Mononuclear cell (primary cell): ENCODE measurements around the gene MORC4. TPM values are rescaled to one million over a fixed set of nuclear protein-coding genes. Genes with fewer than 3 reads are reported as not detected.

Source experiments
- H3K27me3 ChIP-seq: 2 replicates; pipeline ENCODE4 v1.6.0; 2011; ENCODE audit warnings: low read length, control low read depth; ENCODE audit not compliant: insufficient read depth
- H3K4me1 ChIP-seq: 2 replicates; pipeline ENCODE4 v1.5.1; 2011; ENCODE audit warnings: mild to moderate bottlenecking, low read length, control low read depth; ENCODE audit not compliant: insufficient read depth
- H3K4me3 ChIP-seq: 2 replicates; pipeline ENCODE4 v1.5.1; 2011; ENCODE audit warnings: mild to moderate bottlenecking, low read length, moderate library complexity
- H3K9me3 ChIP-seq: 2 replicates; pipeline ENCODE4 v1.5.1; 2011; ENCODE audit warnings: low read depth, mild to moderate bottlenecking, control low read depth, low read length
- total RNA-seq: library from RNA; depleted of rRNA; stranded (reverse); fragments of >200 nt; gene quantifications from one replicate; pipeline ENCODE4 v1.2.3, GENCODE V29; 2012

The MORC4 gene
- total RNA-seq, 1 donor = 11.5 TPM

DNA sequence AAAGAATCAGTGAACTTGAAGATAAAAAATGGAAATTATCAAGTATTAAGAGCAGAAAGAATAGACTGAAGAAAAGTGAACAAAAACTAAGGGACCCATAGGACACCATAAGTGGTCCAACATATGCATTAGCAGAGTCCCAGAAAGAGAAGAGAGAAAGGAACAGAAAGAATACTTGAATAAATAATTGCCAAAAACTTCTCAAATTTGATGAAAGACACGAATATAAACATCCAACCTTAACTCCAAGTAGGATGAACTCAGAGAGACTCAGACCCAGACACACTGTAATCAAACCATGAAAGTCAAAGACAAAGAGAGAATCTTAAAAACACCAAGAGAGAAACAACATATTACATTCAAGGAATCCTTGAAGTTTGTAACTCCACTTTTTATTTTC, 35.7 kb downstream of the MORC4 start:
- H3K9me3 ChIP-seq = no peaks in the 10 kb centered on the region
- no peaks in the 10 kb centered on the region for H3K4me1 ChIP-seq
- H3K27me3 ChIP-seq = no peaks in the 10 kb centered on the region
- H3K4me3 ChIP-seq = no peak overlapping the region

DNA sequence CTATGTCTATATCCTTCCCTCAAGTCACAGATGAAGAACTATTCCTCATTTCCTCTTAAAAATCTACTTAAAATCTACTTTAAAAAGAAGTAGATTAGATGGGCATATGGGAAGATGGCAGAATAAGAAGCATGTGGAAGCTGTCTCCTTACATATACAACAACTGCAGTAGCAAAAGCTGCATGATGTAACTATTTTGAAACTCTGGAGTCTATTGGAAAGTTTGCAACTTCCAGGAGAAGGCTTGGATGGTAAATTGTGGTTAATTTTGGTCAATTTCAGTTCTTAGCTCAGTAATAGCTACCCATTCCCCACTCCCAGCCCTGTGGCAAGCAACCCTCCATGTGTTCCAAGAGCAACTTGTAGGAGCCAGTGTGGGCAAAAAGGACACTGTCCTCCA, 36.9 kb downstream of the MORC4 start:
- H3K4me3 ChIP-seq = no peak overlapping the region
- H3K4me1 ChIP-seq = no peaks in the 10 kb centered on the region
- no peaks in the 10 kb centered on the region for H3K9me3 ChIP-seq
- H3K27me3 ChIP-seq = no peaks in the 10 kb centered on the region

DNA sequence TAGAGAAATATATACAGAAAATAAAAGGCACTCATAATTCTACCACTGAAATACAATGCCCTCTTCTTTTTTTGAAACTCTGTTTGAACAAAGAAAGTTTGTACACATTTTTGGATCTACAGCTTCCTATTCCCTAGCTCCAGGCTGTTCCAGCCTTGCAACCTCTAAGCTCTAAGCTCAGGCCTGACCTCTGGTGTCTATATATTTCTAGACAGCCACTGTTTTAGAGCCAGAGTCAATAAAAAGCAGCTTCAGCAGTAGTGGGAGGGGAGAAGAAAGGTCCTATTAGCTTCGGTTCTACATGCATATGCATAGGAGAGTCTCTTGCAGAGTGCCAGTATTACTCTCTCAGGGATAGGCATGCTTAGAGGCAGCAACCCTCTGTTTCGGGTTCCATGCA, 40.1 kb downstream of the MORC4 start:
- Histone ChIP-seq H3K9me3 (no peaks in the 10 kb centered on the region), H3K4me1 (no peaks in the 10 kb centered on the region), H3K4me3 (no peak overlapping the region), H3K27me3 (no peaks in the 10 kb centered on the region)

DNA sequence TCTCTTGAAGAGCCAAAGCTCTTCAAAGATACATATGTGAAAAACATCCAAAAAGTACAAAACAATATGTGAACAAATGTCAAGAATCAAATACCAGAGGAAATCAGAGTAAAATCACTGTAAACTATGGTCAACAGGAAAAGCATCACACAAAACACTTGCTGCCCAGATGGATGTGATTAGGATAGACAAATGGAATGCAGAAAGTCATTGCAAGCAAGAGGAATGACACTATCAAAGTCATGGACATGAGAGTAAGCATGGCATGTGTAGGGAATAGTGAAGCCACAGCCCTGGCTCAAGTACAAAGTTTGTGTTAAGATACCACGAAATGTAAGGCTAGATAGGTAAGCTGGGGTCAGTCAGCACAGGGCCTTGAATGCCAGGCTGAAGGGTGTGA, 42.2 kb downstream of the MORC4 start:
- no peaks in the 10 kb centered on the region for H3K9me3 ChIP-seq
- no peaks in the 10 kb centered on the region for H3K4me1 ChIP-seq
- H3K27me3 ChIP-seq = no peaks in the 10 kb centered on the region
- no peak overlapping the region for H3K4me3 ChIP-seq

DNA sequence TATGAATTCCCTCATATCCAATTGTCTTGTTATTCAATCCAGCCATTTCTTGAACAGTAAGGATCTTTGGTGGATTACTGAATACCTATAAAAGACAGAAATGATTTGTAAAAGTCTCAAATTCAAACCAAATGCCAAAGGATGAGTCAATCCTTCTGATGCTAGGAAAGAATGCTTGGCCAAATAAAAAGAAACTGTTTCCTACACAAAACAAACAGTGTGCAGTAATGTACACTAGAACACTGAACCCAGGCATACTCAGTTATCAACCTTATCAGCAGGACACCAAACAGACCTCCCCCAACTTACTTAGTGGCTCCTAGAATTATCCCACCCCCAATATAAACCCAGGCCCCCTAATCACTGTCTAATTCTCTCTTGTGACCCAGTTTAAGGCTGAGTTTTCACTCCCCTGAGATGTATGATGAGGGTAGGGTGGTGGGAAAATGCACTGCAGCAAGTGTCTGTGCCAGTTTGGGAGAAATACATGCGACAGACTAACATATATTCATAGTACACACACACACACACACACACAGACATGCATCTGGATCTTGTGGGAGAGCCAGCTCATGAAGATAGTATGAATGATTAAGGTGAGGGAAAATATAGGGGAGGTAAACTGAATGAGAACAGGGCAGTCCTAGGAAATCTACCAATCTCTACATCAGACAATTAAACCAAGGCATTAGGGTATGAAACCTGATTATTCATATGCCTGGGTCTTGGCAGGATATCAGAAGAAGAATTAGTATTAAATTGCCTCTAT, 44.8 kb downstream of the MORC4 start:
- Histone ChIP-seq H3K4me3 (no peak overlapping the region), H3K27me3 (no peaks in the 10 kb centered on the region), H3K9me3 (no peaks in the 10 kb centered on the region), H3K4me1 (no peaks in the 10 kb centered on the region)

DNA sequence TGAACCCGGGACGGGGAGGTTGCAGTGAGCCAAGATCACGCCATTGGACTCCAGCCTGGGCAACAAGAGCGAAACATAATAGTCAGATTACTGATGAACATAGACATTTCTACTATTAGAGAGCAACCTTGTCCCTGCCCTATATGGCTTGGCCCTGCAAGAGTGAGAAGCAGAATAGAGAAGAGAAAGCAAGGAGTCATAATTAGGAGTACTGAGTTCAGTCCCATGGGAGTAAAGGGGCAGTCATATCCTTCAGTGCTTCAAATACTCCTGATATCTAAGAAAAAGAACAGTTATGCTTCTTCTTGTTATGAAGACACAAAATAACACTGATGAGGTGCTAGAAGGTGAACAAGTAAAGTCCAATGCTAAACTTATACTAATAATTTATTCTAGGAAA, 46.0 kb downstream of the MORC4 start:
- Histone ChIP-seq H3K27me3 (no peaks in the 10 kb centered on the region), H3K9me3 (no peaks in the 10 kb centered on the region), H3K4me3 (no peak overlapping the region), H3K4me1 (no peaks in the 10 kb centered on the region)

DNA sequence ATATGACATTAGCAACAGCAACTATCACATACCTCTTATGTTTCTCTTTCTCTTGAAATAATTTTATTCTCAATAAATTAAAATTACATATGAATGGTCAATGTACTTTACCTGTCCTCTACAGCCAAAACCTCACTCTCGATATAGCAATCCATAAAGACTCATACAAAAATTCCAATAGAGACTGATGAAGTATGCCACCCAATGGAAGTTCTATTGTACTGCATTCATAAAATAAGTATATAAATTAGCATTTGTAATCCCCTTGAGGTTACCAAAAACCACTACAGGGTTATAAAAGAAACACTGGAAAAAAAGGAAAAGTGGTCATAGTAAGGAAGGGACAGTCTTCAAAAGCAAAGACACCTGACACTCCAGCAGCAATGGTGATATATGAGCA, 47.0 kb downstream of the MORC4 start:
- no peaks in the 10 kb centered on the region for H3K4me1 ChIP-seq
- no peaks in the 10 kb centered on the region for H3K27me3 ChIP-seq
- no peak overlapping the region for H3K4me3 ChIP-seq
- H3K9me3 ChIP-seq = no peaks in the 10 kb centered on the region

DNA sequence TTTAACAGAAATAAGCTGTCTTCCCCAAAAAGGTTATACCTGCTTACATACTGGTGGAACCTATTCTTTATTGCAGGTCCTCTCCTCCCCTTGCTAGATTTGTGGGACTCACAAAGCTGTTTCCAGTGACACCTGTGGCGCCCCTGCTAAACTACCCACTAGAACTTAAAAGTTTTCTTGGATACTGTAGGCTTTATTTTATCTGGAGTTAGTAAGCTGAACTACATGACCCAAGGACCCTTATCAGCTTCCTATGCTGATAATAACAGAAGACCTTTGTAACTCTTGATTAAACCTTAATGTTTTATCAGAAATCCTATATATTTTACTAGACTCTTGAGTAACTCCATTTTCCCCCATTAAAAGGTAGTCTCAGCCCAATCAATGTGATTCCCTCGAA, 47.5 kb downstream of the MORC4 start:
- no peaks in the 10 kb centered on the region for H3K9me3 ChIP-seq
- H3K4me1 ChIP-seq = no peaks in the 10 kb centered on the region
- no peak overlapping the region for H3K4me3 ChIP-seq

DNA sequence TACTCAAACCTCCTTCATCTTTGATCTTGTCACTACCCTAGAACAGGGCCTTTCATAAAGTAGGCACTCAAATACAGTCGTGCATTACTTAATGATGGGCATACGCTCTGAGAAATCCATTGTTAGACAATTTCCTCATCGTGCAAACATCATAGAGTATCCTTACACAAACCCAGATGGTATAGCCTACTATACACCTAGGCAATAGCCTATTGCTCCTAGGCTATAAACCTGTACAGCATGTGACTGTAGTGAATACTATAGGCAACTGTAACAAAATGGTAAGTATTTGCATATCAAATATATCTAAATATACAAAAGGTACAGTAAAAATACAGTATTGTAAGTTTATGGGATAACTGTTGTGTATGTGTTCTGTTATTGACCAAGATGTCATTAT, 47.9 kb downstream of the MORC4 start:
- no peaks in the 10 kb centered on the region for H3K27me3 ChIP-seq
- H3K9me3 ChIP-seq = no peaks in the 10 kb centered on the region
- no peaks in the 10 kb centered on the region for H3K4me1 ChIP-seq
- H3K4me3 ChIP-seq = no peak overlapping the region

More for the DNA sequence above, 47.5 kb downstream of the MORC4 start:
- no peaks in the 10 kb centered on the region for H3K27me3 ChIP-seq

DNA sequence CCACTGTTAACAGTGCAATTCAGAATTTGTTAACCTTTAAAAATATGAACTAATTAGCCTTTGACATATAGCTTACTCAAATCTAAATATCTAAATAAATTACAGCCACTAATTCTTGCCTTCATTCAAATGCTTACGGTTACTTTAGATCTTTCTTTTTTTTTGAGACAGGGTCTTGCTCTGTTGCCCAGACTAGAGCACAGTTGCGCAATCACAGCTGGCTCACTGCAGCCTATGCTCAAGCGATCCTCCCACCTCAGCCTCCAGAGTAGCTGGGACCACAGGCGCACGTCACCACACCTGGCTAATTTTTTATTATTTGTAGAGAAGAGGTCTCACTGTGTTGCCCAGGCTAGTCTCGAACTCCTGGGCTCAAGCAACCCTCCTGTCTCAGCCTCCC, 48.8 kb downstream of the MORC4 start:
- no peak overlapping the region for H3K4me3 ChIP-seq
- H3K4me1 ChIP-seq = no peaks in the 10 kb centered on the region
- no peaks in the 10 kb centered on the region for H3K27me3 ChIP-seq
- no peaks in the 10 kb centered on the region for H3K9me3 ChIP-seq

DNA sequence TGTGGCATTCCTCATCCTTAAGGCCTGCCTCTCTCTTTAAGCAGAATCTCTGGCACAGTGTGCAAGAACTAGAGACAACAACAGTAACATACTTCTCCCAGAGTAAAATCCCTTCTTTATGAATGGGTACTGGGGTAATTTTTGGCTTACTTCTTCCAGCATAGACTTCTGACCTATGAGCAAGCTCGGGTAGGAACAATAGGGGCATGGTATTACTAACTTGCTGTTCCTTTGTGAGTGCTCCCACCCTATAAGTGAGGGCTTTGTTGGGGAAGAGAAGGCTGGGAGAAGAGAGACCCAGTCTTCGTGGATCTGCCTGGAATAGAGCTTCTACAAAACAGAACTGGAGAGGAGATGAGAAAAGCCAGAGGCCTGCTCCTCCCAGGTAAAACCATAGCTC, 49.6 kb downstream of the MORC4 start:
- no peaks in the 10 kb centered on the region for H3K4me1 ChIP-seq
- no peak overlapping the region for H3K4me3 ChIP-seq

DNA sequence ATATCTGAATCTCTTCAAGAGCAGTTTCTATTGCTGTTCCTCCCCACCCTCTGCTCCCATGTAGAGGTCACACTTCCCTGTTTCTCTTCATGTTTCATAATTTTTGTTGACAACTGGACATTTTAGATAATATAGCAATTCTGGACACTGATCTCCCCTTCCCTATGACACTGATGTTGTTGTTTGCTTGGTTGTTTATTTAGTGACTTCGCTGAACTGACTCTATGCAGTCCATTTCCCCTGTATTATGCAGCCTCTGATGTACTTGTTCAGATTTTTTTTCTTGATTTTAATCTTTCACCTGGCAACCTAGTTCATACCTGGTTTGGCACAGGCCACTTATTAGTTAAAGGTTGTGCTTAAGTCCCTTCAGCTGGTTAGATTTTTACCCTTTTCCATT, 50.6 kb downstream of the MORC4 start:
- no peaks in the 10 kb centered on the region for H3K4me1 ChIP-seq
- no peaks in the 10 kb centered on the region for H3K27me3 ChIP-seq
- no peak overlapping the region for H3K4me3 ChIP-seq
- no peaks in the 10 kb centered on the region for H3K9me3 ChIP-seq

More for the DNA sequence above, 49.6 kb downstream of the MORC4 start:
- no peaks in the 10 kb centered on the region for H3K9me3 ChIP-seq
- H3K27me3 ChIP-seq = no peaks in the 10 kb centered on the region

DNA sequence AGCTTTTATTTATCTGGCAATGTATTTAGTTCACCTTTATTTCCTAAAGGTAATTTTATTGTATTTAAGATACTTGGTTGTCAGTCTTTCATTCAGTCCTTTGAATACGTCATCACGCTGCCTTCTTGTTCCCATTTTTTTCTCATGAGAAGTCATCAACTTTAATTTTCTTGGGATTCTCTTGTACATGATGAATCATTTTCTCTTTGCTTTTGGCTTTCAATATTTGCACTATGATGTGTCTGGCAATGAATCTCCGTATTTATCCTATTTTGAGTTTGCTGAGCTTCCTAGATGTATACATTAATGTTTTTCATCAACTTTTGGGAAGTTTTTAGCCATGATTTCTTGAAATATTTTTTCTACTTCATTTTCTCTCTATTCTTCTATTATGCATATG, 51.4 kb downstream of the MORC4 start:
- no peaks in the 10 kb centered on the region for H3K9me3 ChIP-seq
- no peaks in the 10 kb centered on the region for H3K4me1 ChIP-seq
- no peak overlapping the region for H3K4me3 ChIP-seq
- no peaks in the 10 kb centered on the region for H3K27me3 ChIP-seq

DNA sequence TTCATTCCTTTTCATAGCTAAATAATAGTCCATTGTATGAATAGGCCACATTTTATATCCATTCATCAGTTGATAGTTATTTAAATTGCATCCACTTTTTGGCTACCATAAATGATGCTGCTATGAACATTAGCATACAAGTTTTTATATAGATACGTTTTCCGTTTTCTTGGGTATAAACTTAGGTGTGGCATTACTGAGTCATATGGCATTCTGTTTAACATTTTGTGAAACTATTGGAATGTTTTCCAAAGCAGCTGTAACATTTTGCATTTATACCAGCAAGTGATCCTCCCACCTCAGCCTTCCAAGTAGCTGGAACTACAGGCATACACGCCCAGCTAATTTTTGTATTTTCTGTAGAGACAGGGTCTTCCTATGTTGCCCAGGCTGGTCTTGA, 53.5 kb downstream of the MORC4 start:
- no peaks in the 10 kb centered on the region for H3K4me1 ChIP-seq
- no peaks in the 10 kb centered on the region for H3K27me3 ChIP-seq
- H3K9me3 ChIP-seq = no peaks in the 10 kb centered on the region
- no peak overlapping the region for H3K4me3 ChIP-seq

DNA sequence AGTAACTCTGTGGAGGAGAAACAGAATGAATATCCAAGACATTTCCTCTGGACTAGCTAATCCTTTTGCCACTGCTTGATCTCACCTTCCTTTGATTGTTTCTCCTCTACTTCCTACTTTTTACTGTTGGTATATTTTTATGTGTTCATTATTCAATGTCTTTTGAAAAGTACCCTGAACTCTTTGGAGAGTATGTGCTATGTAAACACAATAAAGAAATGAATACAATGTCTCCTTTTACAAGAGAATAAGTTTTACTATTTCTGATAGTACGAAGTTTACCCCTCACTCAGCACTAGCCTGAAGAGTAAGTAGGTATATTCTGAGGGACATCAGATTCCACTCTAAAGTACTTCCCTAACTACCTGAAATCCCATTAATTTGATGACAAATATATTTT, 59.9 kb downstream of the MORC4 start:
- H3K9me3 ChIP-seq = no peaks in the 10 kb centered on the region
- H3K4me3 ChIP-seq = no peak overlapping the region
- no peaks in the 10 kb centered on the region for H3K4me1 ChIP-seq

DNA sequence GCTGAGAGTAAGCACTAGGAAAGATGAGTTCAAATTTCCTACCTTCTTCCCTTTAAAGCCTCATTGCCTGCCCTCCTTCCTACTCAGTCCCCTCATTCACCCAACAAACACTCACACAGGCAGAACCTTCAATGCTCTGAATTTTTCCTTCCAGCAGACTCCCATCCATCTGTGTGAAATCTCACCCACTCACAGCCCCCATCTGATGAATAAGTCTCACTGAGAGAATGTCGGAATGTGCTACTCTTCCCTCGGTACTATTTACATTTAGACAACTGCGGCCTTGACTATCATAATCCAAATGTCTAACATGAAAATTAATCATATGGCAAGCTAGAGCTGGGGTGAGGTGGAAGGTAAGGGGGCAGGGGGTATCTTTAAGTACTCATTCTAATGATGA, 60.4 kb downstream of the MORC4 start:
- Histone ChIP-seq H3K27me3 (no peaks in the 10 kb centered on the region), H3K9me3 (no peaks in the 10 kb centered on the region), H3K4me3 (no peak overlapping the region), H3K4me1 (no peaks in the 10 kb centered on the region)

More for the DNA sequence above, 59.9 kb downstream of the MORC4 start:
- H3K27me3 ChIP-seq = no peaks in the 10 kb centered on the region
